ENCODE data around the gene ADD2.
A peak's percentile ranks its signal among the peaks of the same experiment; 100 is the strongest.

ADD2 gene

GRCh38 chr2:70779911-70780545 is 12.0 kb upstream of the ADD2 start:
- no peak for DNase-seq

- no peak for DNase-seq
These were observed 11.5 kb upstream of the ADD2 start for GRCh38 chr2:70779491-70779890.

GRCh38 chr2:70778676-70779075 is 10.7 kb upstream of the ADD2 start:
- no peak for DNase-seq

GRCh38 chr2:70777450-70777849 is 9.4 kb upstream of the ADD2 start:
- no peak for DNase-seq

GRCh38 chr2:70776266-70776665 is 8.3 kb upstream of the ADD2 start:
- DNase-seq = no peak

- DNase-seq = no peak
These were observed 7.1 kb upstream of the ADD2 start for GRCh38 chr2:70775141-70775540.

- DNase-seq = no peak
These were observed 4.6 kb upstream of the ADD2 start for GRCh38 chr2:70772486-70773155.

- peak; percentile 13 for DNase-seq
These were observed 3.4 kb upstream of the ADD2 start for GRCh38 chr2:70771446-70771845.

- no peak for DNase-seq
These were observed 1.4 kb upstream of the ADD2 start for GRCh38 chr2:70769450-70769849.

GRCh38 chr2:70768590-70769085 is 638 bp upstream of the ADD2 start:
- no peak for DNase-seq

GRCh38 chr2:70767079-70767698 is 811 bp downstream of the ADD2 start:
- peak; percentile 29 for DNase-seq

GRCh38 chr2:70766357-70767078 is 1.5 kb downstream of the ADD2 start:
- no peak for DNase-seq

GRCh38 chr2:70765507-70765906 is 2.5 kb downstream of the ADD2 start:
- DNase-seq = no peak

GRCh38 chr2:70759446-70759845 is 8.6 kb downstream of the ADD2 start:
- no peak for DNase-seq

GRCh38 chr2:70757966-70758365 is 10.0 kb downstream of the ADD2 start:
- no peak for DNase-seq

GRCh38 chr2:70757360-70757759 is 10.6 kb downstream of the ADD2 start:
- DNase-seq = no peak

GRCh38 chr2:70756128-70756527 is 11.9 kb downstream of the ADD2 start:
- no peak for DNase-seq

GRCh38 chr2:70753902-70754301 is 14.1 kb downstream of the ADD2 start:
- no peak for DNase-seq

- DNase-seq = no peak
These were observed 15.0 kb downstream of the ADD2 start for GRCh38 chr2:70753031-70753430.

- DNase-seq = no peak
These were observed 15.6 kb downstream of the ADD2 start for GRCh38 chr2:70752396-70752795.

GRCh38 chr2:70751881-70752280 is 16.1 kb downstream of the ADD2 start:
- DNase-seq = no peak

GRCh38 chr2:70750320-70750719 is 17.7 kb downstream of the ADD2 start:
- DNase-seq = no peak

- no peak for DNase-seq
These were observed 19.8 kb downstream of the ADD2 start for GRCh38 chr2:70748002-70748784.

Data from activated CD4-positive, alpha-beta T cell treated with anti-CD3 and anti-CD28 coated beads for 48 hours (primary cell).